ENCODE measurements around the gene BCAS3. TPM values are rescaled to one million over a fixed set of nuclear protein-coding genes. Genes with fewer than 3 reads are reported as not detected.
"Not testable (repeated sequence)": the region's sequence is repeated elsewhere in the genome, so short reads cannot be mapped to it uniquely, and the experiment has no call there.

BCAS3 gene
- total RNA-seq, 1 donor from 2014 or later, result 75.9 TPM

DNA sequence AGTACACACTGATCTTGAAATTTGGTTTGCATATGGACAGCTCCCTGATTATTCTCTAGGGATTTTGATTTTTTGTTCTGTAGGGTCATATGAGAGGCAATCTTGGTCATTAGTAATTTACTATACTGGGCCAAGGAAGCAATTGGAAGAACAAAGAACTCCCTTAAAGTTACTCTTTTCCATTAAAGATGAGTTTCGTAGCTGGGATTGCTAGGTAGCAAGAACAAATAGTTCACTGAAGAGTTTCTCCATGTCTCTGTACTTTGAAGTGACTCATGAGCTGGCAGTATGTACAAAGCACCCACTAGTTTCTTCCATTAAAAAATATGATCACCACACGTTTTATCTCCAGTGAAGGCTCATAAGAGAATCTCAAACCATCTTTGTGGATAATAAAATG is 6.2 kb upstream of the BCAS3 start:
- TF ChIP-seq, protein P1, sequence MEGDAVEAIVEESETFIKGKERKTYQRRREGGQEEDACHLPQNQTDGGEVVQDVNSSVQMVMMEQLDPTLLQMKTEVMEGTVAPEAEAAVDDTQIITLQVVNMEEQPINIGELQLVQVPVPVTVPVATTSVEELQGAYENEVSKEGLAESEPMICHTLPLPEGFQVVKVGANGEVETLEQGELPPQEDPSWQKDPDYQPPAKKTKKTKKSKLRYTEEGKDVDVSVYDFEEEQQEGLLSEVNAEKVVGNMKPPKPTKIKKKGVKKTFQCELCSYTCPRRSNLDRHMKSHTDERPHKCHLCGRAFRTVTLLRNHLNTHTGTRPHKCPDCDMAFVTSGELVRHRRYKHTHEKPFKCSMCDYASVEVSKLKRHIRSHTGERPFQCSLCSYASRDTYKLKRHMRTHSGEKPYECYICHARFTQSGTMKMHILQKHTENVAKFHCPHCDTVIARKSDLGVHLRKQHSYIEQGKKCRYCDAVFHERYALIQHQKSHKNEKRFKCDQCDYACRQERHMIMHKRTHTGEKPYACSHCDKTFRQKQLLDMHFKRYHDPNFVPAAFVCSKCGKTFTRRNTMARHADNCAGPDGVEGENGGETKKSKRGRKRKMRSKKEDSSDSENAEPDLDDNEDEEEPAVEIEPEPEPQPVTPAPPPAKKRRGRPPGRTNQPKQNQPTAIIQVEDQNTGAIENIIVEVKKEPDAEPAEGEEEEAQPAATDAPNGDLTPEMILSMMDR (IDR thresholded peaks at IDR 0.05), result no peak
- DNase-seq (ENCODE audit: low spot score in 2 of 2), result no peak
- no peaks in the 10 kb centered on the region for H3K36me3 ChIP-seq
- no peak overlapping the region for H3K27ac ChIP-seq
- H3K4me3 ChIP-seq, result no peak overlapping the region
- H3K9me3 ChIP-seq, result no peaks in the 10 kb centered on the region
- intact Hi-C loops (cut with DNase I), result loop anchor here (10.0 kb wide), 1 partner anchor 967 kb away; the partner anchor contains the start of genes PTRH2 and VMP1
- H3K4me1 ChIP-seq, result no peaks in the 10 kb centered on the region
- H3K27me3 ChIP-seq, result no peaks in the 10 kb centered on the region

DNA sequence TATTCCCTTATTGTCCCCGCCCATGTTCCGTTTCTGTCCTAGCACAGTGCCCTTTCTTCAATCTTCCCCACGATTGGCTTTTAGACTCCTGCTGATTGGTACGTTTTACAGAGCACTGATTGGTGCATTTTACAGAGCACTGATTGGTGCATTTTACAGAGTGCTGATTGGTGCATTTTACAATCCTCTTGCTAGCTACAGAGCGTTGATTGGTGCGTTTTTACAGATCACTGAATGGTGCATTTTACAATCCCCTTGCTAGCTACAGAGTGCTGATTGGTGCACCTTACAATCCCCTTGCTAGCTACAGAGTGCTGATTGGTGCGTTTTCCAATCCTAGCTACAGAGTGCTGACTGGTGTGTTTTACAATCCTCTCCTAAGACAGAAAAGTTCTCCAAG is 3.0 kb upstream of the BCAS3 start:
- intact Hi-C loops (cut with DNase I), result loop anchor here (10.0 kb wide), 1 partner anchor 970 kb away; the partner anchor contains the start of genes PTRH2 and VMP1
- H3K27ac ChIP-seq; H3K4me1 ChIP-seq; H3K36me3 ChIP-seq; H3K27me3 ChIP-seq; DNase-seq (ENCODE audit: low spot score in 2 of 2); H3K4me3 ChIP-seq; H3K9me3 ChIP-seq: not testable (repeated sequence)

DNA sequence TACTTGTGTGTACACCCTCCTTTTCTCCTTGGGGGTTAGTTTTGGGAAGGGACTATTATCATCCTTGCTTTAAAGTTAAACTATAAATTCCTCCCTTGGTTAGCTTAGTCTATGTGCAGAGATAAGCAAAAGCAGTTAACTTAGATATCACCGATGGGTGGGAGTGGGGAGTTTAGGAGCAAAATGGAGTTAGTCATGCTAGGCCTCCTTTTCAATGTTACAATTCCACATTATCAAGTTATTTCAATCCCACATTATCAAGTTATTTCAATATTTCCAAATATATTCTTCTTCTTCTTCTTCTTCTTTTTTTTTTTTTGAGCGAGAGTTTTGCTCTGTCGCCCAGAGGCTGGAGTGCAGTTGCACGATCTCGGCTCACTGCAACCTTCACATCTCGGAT is 1.7 kb upstream of the BCAS3 start:
- Histone ChIP-seq H3K27me3 (no peaks in the 10 kb centered on the region), H3K4me1 (peaks cover 0 to 10% of the 10 kb centered on the region in 2 donors), H3K4me3 (no peak overlapping the region), H3K9me3 (no peaks in the 10 kb centered on the region), H3K27ac (no peak overlapping the region), H3K36me3 (no peaks in the 10 kb centered on the region)
- DNase-seq (ENCODE audit: low spot score in 2 of 2), result no peak
- TF ChIP-seq, protein P1 (IDR thresholded peaks at IDR 0.05), result no peak
- intact Hi-C loops (cut with DNase I), result loop anchor here (2.0 to 10.0 kb wide), 2 partner anchors 597 to 971 kb away; partner anchors contain the start of genes HEATR6, PTRH2 and VMP1

DNA sequence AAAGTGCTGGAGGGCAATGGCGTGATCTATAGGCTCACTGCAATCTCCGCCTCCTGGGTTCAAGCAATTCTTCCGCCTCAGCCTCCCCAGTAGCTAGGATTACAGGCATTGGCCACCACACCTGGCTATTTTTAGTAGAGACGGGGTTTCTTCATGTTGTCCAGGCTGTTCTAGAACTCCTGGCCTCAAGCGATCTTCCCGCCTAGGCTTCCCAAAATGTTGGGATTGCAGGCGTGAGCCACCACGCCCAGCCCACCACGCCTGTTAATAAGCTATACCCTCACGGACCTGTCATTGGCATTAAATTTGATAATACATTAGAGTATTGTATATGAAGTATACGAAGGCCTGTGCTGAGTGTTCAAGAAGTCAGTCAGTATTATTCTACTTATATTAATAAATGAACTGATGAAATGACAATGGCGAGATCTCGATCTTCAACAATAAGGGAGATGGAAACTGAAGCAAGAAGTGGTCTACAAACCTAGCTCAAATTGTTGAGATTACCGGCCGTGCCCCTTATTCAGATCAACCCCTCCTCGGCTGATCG is 818 bp upstream of the BCAS3 start:
- Histone ChIP-seq H3K4me1 (peaks cover 0 to 10% of the 10 kb centered on the region in 2 donors), H3K36me3 (peaks cover 0 to 2% of the 10 kb centered on the region in 2 donors), H3K27ac (peak overlapping the region; percentile 63 to 69), H3K4me3 (peak overlapping the region; percentile 71 to 79), H3K9me3 (no peaks in the 10 kb centered on the region), H3K27me3 (no peaks in the 10 kb centered on the region)
- DNase-seq (ENCODE audit: low spot score in 2 of 2), result no peak
- TF ChIP-seq, protein P1 (IDR thresholded peaks at IDR 0.05), result no peak
- intact Hi-C loops (cut with DNase I), result loop anchor here (1.0 to 10.0 kb wide), 6 partner anchors 77 to 972 kb away; partner anchors contain the start of genes APPBP2, HEATR6, PPM1D and PTRH2

DNA sequence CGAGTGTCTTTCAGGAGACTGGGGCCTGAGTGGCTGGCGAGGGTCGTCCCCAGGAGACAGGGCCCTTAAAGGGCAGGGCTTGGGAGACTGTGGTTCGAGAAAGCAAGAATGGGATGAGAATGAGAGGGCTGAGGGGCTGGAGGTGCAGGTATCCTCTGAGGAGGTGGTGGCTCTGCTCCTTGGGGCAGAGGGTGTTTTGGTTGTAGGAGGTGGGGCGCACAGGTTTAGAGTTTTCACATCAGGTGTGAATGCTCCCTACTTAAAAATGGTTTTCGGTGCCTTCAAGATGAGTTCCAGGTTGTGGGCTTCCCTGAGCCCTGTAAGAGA is 430 bp downstream of the BCAS3 start:
- H3K36me3 ChIP-seq, result peaks cover 0 to 3% of the 10 kb centered on the region in 2 donors
- no peaks in the 10 kb centered on the region for H3K27me3 ChIP-seq
- no peak for DNase-seq (ENCODE audit: low spot score in 2 of 2)
- peaks cover 0 to 10% of the 10 kb centered on the region in 2 donors for H3K4me1 ChIP-seq
- intact Hi-C loops (cut with DNase I), result loop anchor here (10.0 kb wide), 1 partner anchor 973 kb away; the partner anchor contains the start of genes PTRH2 and VMP1
- H3K27ac ChIP-seq, result peak overlapping the region; percentile 61 to 69
- no peaks in the 10 kb centered on the region for H3K9me3 ChIP-seq
- H3K4me3 ChIP-seq, result peak overlapping the region; percentile 71 to 79
- TF ChIP-seq, protein P1 (IDR thresholded peaks at IDR 0.05), result no peak

DNA sequence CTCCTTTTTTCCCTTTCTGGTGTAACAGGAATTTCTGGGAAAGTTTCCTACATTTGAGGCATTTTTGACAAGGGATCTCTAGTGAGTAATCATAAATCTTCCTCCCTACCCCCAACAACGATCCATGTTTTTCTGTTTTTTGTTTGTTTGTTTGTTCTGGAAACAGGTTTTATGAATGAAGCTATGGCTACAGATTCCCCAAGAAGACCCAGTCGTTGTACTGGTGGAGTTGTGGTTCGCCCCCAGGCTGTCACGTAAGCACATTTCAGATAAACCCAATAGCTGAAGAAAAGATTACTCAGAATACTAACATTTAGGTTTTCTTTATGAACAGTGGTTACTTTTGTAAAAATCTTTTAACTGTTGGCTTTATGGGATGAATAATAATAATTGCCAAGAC is 1.6 kb downstream of the BCAS3 start:
- H3K4me1 ChIP-seq, result peaks cover 0 to 10% of the 10 kb centered on the region in 2 donors
- peaks cover 4 to 5% of the 10 kb centered on the region in 2 donors for H3K36me3 ChIP-seq
- no peak for DNase-seq (ENCODE audit: low spot score in 2 of 2)
- H3K27me3 ChIP-seq, result no peaks in the 10 kb centered on the region
- TF ChIP-seq, protein P1 (IDR thresholded peaks at IDR 0.05), result no peak
- intact Hi-C loops (cut with DNase I), result loop anchor here (10.0 kb wide), 1 partner anchor 974 kb away; the partner anchor contains the start of genes PTRH2 and VMP1
- no peak overlapping the region for H3K27ac ChIP-seq
- no peak overlapping the region for H3K4me3 ChIP-seq
- H3K9me3 ChIP-seq, result no peaks in the 10 kb centered on the region
